ENCODE results near the gene ATP13A2.

The ATP13A2 gene

GRCh38 chr1:17005365-17005740 lies 6.4 kb downstream of the ATP13A2 start:
- TF ChIP-seq, protein P1, sequence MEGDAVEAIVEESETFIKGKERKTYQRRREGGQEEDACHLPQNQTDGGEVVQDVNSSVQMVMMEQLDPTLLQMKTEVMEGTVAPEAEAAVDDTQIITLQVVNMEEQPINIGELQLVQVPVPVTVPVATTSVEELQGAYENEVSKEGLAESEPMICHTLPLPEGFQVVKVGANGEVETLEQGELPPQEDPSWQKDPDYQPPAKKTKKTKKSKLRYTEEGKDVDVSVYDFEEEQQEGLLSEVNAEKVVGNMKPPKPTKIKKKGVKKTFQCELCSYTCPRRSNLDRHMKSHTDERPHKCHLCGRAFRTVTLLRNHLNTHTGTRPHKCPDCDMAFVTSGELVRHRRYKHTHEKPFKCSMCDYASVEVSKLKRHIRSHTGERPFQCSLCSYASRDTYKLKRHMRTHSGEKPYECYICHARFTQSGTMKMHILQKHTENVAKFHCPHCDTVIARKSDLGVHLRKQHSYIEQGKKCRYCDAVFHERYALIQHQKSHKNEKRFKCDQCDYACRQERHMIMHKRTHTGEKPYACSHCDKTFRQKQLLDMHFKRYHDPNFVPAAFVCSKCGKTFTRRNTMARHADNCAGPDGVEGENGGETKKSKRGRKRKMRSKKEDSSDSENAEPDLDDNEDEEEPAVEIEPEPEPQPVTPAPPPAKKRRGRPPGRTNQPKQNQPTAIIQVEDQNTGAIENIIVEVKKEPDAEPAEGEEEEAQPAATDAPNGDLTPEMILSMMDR (IDR thresholded peaks at IDR 0.05; ENCODE audit: low read length, missing control alignments): no peak
- no peak overlapping the region for H3K4me3 ChIP-seq (replicated peaks; ENCODE audit: low read depth, low read length)
- no peak for DNase-seq (ENCODE audit: low read depth)

GRCh38 chr1:17004466-17005364 lies 7.0 kb downstream of the ATP13A2 start:
- no peak for DNase-seq (ENCODE audit: low read depth)
- TF ChIP-seq, protein P1 (IDR thresholded peaks at IDR 0.05; ENCODE audit: low read length, missing control alignments): peak; percentile 11
- no peak overlapping the region for H3K4me3 ChIP-seq (replicated peaks; ENCODE audit: low read depth, low read length)

- no peak for DNase-seq (ENCODE audit: low read depth)
- TF ChIP-seq, protein P1 (IDR thresholded peaks at IDR 0.05; ENCODE audit: low read length, missing control alignments): no peak
- H3K4me3 ChIP-seq (replicated peaks; ENCODE audit: low read depth, low read length): no peak overlapping the region
These were observed 9.2 kb downstream of the ATP13A2 start for GRCh38 chr1:17002524-17002902.

DNA sequence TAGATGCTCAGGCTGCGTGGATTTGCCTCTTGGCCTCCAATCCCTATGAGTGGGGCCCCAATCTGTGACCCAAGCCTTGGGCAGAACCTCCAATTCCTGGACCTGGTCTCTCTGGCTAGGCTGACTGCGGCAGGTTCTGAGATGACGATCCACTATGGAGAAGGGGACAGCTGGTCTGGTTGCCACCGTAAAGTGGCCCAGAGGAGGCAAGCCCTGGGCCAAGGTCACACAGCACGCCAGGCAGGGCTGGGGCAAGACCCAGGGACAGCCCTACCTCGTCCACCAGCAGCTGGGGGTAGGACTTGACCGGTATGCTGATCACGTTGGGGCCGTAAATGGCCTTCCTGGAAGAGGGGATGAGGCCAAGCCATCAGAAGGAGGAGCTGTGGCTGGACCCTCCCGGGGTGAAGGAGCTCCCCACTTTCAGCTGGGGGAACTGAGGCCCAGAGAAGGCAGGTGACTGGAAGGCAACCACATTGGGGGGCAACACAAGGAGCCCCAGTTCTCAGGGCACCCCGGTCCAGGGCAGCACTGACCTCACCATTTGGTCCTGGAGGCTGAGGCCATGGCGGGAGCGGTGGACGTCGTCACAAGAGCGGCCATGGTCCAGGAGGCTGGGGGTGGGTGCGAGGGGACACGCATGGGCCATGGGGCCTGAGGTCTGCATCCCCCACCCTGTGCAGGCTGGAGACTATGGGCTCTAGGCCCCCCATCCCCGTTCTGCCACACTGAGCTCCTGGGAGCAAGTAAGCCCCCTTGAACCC lies 9.8 kb downstream of the ATP13A2 start:
- no peak for DNase-seq (ENCODE audit: low read depth)
- H3K4me3 ChIP-seq (replicated peaks; ENCODE audit: low read depth, low read length): no peak overlapping the region
- TF ChIP-seq, protein P1 (IDR thresholded peaks at IDR 0.05; ENCODE audit: low read length, missing control alignments): no peak

DNA sequence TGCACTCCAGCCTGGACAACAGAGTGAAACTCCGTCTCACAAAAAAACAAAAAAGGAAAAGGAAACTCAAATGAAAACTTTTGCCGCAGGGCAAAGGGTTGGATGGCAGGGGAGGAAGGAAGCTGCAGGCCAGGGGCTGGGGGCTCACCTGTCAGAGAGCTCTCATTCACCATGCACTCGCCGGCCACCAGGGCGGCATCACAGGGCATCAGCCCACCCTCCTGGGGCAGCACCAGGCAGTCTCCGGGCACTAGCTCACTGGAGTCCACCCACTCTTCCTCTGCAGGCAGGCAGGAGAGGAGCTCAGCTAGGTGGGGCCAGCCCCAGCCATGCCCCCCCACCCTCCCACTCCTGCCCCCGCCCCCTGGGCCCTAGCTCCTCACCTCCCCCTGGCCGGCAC lies 11.9 kb downstream of the ATP13A2 start:
- no peak for DNase-seq (ENCODE audit: low read depth)
- no peak overlapping the region for H3K4me3 ChIP-seq (replicated peaks; ENCODE audit: low read depth, low read length)
- TF ChIP-seq, protein P1 (IDR thresholded peaks at IDR 0.05; ENCODE audit: low read length, missing control alignments): peak; percentile 7

DNA sequence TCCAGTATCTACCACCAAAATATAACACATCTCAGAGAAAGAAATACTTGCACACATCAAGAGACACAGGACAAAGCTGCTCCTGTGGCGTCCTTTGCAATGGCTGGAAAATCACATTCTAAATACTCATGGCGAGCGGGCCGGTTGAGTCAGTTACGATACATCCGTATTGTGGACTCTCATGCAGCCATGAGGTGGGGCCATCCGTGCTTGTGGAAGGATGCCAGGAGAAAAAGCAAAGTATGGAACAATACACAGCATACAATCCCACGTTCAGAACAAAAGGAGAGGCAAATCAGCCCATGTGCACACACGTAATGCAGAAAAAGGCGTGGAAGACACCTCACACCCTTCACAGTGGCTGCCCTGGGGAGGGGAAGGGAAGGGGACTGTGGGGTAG lies 13.1 kb downstream of the ATP13A2 start:
- H3K4me3 ChIP-seq (replicated peaks; ENCODE audit: low read depth, low read length): no peak overlapping the region
- peak; percentile 38 for DNase-seq (ENCODE audit: low read depth)
- TF ChIP-seq, protein P1 (IDR thresholded peaks at IDR 0.05; ENCODE audit: low read length, missing control alignments): no peak
